Activated T-cell treated with anti-CD3 and anti-CD28 coated beads, Interleukin-2, amount 50 U/mL, for 72 hours (primary cell): ENCODE results near the gene PTPN3. TPM values are rescaled to one million over a fixed set of nuclear protein-coding genes. Genes with fewer than 3 reads are reported as not detected.

Experiments used
- ATAC-seq, 2 donors: fragments of 150-1000 bp; cut with Tn5 transposase; replicated peaks in 1 of 2; 2 replicates each; pipeline ENCODE4 v1.10.0; 2021; ENCODE audit warnings: moderate library complexity in 2 of 2, mild to moderate bottlenecking in 1 of 2
- DNase-seq, 2 donors: peaks; one replicate each; pipeline ENCODE4 v3.0.0; 2021 to 2022; ENCODE audit warnings: mixed read lengths in 1 of 2
- H3K27ac Mint-ChIP-seq: one replicate; pipeline ENCODE4 v1.8.0; 2022; ENCODE audit warnings: mild to moderate bottlenecking, moderate library complexity, mixed read lengths
- H3K27me3 Mint-ChIP-seq: one replicate; pipeline ENCODE4 v1.8.0; 2022; ENCODE audit warnings: low read depth, mixed read lengths
- H3K36me3 Mint-ChIP-seq, 2 donors: one replicate each; pipeline ENCODE4 v1.8.0; 2022; ENCODE audit warnings: mixed read lengths in 2 of 2, mild to moderate bottlenecking in 1 of 2; ENCODE audit not compliant: insufficient read depth in 2 of 2
- H3K4me1 Mint-ChIP-seq: one replicate; pipeline ENCODE4 v1.8.0; 2022; ENCODE audit warnings: low read depth, mixed read lengths
- H3K4me3 Mint-ChIP-seq, 2 donors: one replicate each; pipeline ENCODE4 v1.8.0; 2022; ENCODE audit warnings: mild to moderate bottlenecking in 2 of 2, mixed read lengths in 2 of 2, moderate library complexity in 2 of 2
- H3K9me3 Mint-ChIP-seq, 2 donors: one replicate each; pipeline ENCODE4 v1.8.0; 2022; ENCODE audit warnings: mixed read lengths in 2 of 2
- total RNA-seq, 2 donors: library from RNA; stranded (reverse); gene quantifications; one replicate each; pipeline ENCODE4 v1.2.3, GENCODE V29; 2022

PTPN3 gene
- total RNA-seq, 2 donors from 2014 or later: 2.7 to 5.4 TPM

GRCh38 chr9:109478665-109479380, 19.3 kb downstream of the PTPN3 start:
- H3K36me3 Mint-ChIP-seq: no peaks in the 10 kb centered on the region
- H3K9me3 Mint-ChIP-seq: no peaks in the 10 kb centered on the region
- no peak for ATAC-seq

GRCh38 chr9:109478051-109478563, 20.0 kb downstream of the PTPN3 start:
- no peak for ATAC-seq
- Mint-ChIP-seq H3K27ac (no peak overlapping the region), H3K4me1 (peaks cover 32% of the 10 kb centered on the region), H3K36me3 (no peaks in the 10 kb centered on the region), H3K4me3 (no peak overlapping the region), H3K27me3 (peaks cover 40% of the 10 kb centered on the region), H3K9me3 (no peaks in the 10 kb centered on the region)
- DNase-seq: no peak

More at GRCh38 chr9:109478665-109479380, 19.3 kb downstream of the PTPN3 start:
- Mint-ChIP-seq H3K4me1 (peaks cover 32% of the 10 kb centered on the region), H3K27ac (no peak overlapping the region), H3K4me3 (no peak overlapping the region), H3K27me3 (peaks cover 44% of the 10 kb centered on the region)
- no peak for DNase-seq

GRCh38 chr9:109477258-109478050, 20.7 kb downstream of the PTPN3 start:
- H3K4me3 Mint-ChIP-seq: no peak overlapping the region
- H3K27me3 Mint-ChIP-seq: peaks cover 40% of the 10 kb centered on the region
- H3K36me3 Mint-ChIP-seq: no peaks in the 10 kb centered on the region
- peaks cover 26% of the 10 kb centered on the region for H3K4me1 Mint-ChIP-seq
- no peaks in the 10 kb centered on the region for H3K9me3 Mint-ChIP-seq
- no peak overlapping the region for H3K27ac Mint-ChIP-seq
- ATAC-seq: no peak
- DNase-seq: no peak

- Mint-ChIP-seq H3K4me1 (peaks cover 23% of the 10 kb centered on the region), H3K36me3 (no peaks in the 10 kb centered on the region), H3K27me3 (peaks cover 42% of the 10 kb centered on the region), H3K27ac (no peak overlapping the region), H3K9me3 (no peaks in the 10 kb centered on the region), H3K4me3 (no peak overlapping the region)
- peak in 1 of 2 donors; percentile 11 for DNase-seq
- peak; percentile 37 to 44 for ATAC-seq
These were observed 21.4 kb downstream of the PTPN3 start for GRCh38 chr9:109476642-109477257.

- H3K4me3 Mint-ChIP-seq: no peak overlapping the region
- H3K36me3 Mint-ChIP-seq: no peaks in the 10 kb centered on the region
- no peaks in the 10 kb centered on the region for H3K9me3 Mint-ChIP-seq
- no peak for ATAC-seq
- H3K27ac Mint-ChIP-seq: no peak overlapping the region
- H3K4me1 Mint-ChIP-seq: peaks cover 23% of the 10 kb centered on the region
- peaks cover 30% of the 10 kb centered on the region for H3K27me3 Mint-ChIP-seq
- no peak for DNase-seq
These were observed 22.6 kb downstream of the PTPN3 start for GRCh38 chr9:109475526-109475925.

GRCh38 chr9:109474944-109475343, 23.2 kb downstream of the PTPN3 start:
- peaks cover 28% of the 10 kb centered on the region for H3K27me3 Mint-ChIP-seq
- H3K36me3 Mint-ChIP-seq: no peaks in the 10 kb centered on the region
- no peak overlapping the region for H3K4me3 Mint-ChIP-seq
- H3K9me3 Mint-ChIP-seq: no peaks in the 10 kb centered on the region
- H3K27ac Mint-ChIP-seq: no peak overlapping the region
- DNase-seq (no peak), ATAC-seq (no peak)
- peaks cover 20% of the 10 kb centered on the region for H3K4me1 Mint-ChIP-seq

GRCh38 chr9:109474170-109474569, 23.9 kb downstream of the PTPN3 start:
- Mint-ChIP-seq H3K4me3 (no peak overlapping the region), H3K9me3 (no peaks in the 10 kb centered on the region), H3K27me3 (peaks cover 28% of the 10 kb centered on the region), H3K36me3 (no peaks in the 10 kb centered on the region), H3K4me1 (peaks cover 13% of the 10 kb centered on the region), H3K27ac (no peak overlapping the region)
- DNase-seq (no peak), ATAC-seq (no peak)

GRCh38 chr9:109473329-109473728, 24.8 kb downstream of the PTPN3 start:
- ATAC-seq (no peak), DNase-seq (no peak)
- Mint-ChIP-seq H3K4me1 (peaks cover 12% of the 10 kb centered on the region), H3K4me3 (no peak overlapping the region), H3K27ac (no peak overlapping the region), H3K9me3 (no peaks in the 10 kb centered on the region), H3K36me3 (no peaks in the 10 kb centered on the region), H3K27me3 (peaks cover 27% of the 10 kb centered on the region)

- H3K4me1 Mint-ChIP-seq: peaks cover 10% of the 10 kb centered on the region
- no peak overlapping the region for H3K27ac Mint-ChIP-seq
- no peak for ATAC-seq
- H3K4me3 Mint-ChIP-seq: no peak overlapping the region
- H3K27me3 Mint-ChIP-seq: peaks cover 23% of the 10 kb centered on the region
- H3K9me3 Mint-ChIP-seq: no peaks in the 10 kb centered on the region
- DNase-seq: no peak
- H3K36me3 Mint-ChIP-seq: no peaks in the 10 kb centered on the region
These were observed 26.4 kb downstream of the PTPN3 start for GRCh38 chr9:109471475-109472393.

GRCh38 chr9:109469646-109470358, 28.3 kb downstream of the PTPN3 start:
- DNase-seq: peak; percentile 75 to 77
- H3K27me3 Mint-ChIP-seq: peaks cover 33% of the 10 kb centered on the region
- peaks cover 17% of the 10 kb centered on the region for H3K4me1 Mint-ChIP-seq
- no peak overlapping the region for H3K4me3 Mint-ChIP-seq
- no peaks in the 10 kb centered on the region for H3K36me3 Mint-ChIP-seq
- no peaks in the 10 kb centered on the region for H3K9me3 Mint-ChIP-seq
- peak overlapping the region; percentile 10 for H3K27ac Mint-ChIP-seq
- ATAC-seq: peak; percentile 87 to 93

- Mint-ChIP-seq H3K27me3 (peaks cover 36% of the 10 kb centered on the region), H3K4me3 (no peak overlapping the region), H3K4me1 (peaks cover 26% of the 10 kb centered on the region), H3K27ac (no peak overlapping the region), H3K9me3 (no peaks in the 10 kb centered on the region), H3K36me3 (no peaks in the 10 kb centered on the region)
- DNase-seq: no peak
- ATAC-seq: no peak
These were observed 29.2 kb downstream of the PTPN3 start for GRCh38 chr9:109468927-109469326.

- DNase-seq: peak; percentile 9 to 14
- H3K27me3 Mint-ChIP-seq: peaks cover 32% of the 10 kb centered on the region
- no peak overlapping the region for H3K4me3 Mint-ChIP-seq
- H3K4me1 Mint-ChIP-seq: peaks cover 33% of the 10 kb centered on the region
- H3K9me3 Mint-ChIP-seq: no peaks in the 10 kb centered on the region
- ATAC-seq: peak; percentile 57 to 68
- H3K36me3 Mint-ChIP-seq: no peaks in the 10 kb centered on the region
- H3K27ac Mint-ChIP-seq: no peak overlapping the region
These were observed 30.2 kb downstream of the PTPN3 start for GRCh38 chr9:109467936-109468335.
